ENCODE measurements around the gene GK.
A peak's percentile ranks its signal among the peaks of the same experiment; 100 is the strongest.
"Not testable (repeated sequence)": the region's sequence is repeated elsewhere in the genome, so short reads cannot be mapped to it uniquely, and the experiment has no call there.

GK gene

DNA sequence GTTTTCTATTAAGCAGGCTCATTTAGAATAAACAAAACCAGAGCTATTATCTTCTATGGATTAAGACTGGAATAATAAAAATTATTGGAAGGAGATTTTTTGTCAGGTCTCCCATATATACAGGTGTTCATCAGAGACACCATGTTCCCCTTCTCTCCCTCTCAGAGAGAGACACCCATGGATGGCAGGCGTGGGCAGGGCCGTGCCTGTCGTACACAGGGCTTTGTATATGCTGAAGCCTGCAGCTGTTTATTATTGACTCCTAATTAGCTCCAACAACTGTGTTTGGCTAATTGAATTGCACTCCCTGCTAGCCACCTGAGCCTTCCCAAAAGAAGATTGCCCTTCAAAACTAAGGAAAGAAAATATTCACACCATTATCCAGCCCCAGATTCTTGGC is 81.6 kb downstream of the GK start:
- no peak for DNase-seq (ENCODE audit: low read depth)
- TF ChIP-seq, protein P1, sequence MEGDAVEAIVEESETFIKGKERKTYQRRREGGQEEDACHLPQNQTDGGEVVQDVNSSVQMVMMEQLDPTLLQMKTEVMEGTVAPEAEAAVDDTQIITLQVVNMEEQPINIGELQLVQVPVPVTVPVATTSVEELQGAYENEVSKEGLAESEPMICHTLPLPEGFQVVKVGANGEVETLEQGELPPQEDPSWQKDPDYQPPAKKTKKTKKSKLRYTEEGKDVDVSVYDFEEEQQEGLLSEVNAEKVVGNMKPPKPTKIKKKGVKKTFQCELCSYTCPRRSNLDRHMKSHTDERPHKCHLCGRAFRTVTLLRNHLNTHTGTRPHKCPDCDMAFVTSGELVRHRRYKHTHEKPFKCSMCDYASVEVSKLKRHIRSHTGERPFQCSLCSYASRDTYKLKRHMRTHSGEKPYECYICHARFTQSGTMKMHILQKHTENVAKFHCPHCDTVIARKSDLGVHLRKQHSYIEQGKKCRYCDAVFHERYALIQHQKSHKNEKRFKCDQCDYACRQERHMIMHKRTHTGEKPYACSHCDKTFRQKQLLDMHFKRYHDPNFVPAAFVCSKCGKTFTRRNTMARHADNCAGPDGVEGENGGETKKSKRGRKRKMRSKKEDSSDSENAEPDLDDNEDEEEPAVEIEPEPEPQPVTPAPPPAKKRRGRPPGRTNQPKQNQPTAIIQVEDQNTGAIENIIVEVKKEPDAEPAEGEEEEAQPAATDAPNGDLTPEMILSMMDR (IDR thresholded peaks at IDR 0.05; ENCODE audit: low read depth, low read length, missing control alignments): no peak
- no peak overlapping the region for H3K4me3 ChIP-seq (ENCODE audit: low read depth, low read length)

DNA sequence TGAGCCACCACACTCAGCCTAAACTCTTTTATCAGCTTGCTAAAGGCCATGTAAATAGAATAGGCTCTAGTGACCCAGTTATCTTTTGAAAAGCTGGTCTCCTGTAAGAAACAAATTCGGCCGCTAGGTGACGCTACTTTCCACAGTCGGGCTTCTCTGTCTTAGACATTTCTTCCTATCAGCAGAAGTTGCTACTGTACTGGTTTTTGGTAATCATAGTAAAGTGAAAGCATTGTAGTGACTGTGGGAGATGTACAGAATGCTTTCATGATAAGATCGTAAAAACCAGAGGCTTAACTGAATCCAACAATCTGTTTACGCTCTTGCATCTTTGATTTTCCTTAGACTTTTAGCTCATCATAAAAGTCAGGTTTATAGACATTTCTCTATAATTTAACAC is 82.6 kb downstream of the GK start:
- TF ChIP-seq, protein P1 (IDR thresholded peaks at IDR 0.05; ENCODE audit: low read depth, low read length, missing control alignments): peak; percentile 75
- DNase-seq (ENCODE audit: low read depth): peak; percentile 21
- H3K4me3 ChIP-seq (ENCODE audit: low read depth, low read length): no peak overlapping the region

DNA sequence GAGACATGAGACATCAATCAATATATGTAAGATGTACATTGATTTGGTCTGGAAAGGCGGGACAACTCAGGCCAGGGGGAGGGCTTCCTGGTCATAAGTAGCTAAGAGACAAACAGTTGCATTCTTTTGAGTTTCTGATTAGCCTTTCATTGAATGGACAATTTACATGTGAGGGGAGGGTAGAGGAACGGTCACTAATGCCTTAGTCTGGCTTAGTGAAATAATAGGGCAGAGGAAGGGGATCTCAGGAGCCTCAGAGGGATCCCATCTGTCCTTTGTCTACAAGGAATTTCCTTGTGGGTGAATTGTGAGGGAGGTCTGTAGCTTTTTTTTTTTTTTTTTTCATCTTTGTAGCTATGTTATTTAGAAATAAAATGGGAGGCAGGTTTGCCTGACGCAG is 88.3 kb downstream of the GK start:
- no peak overlapping the region for H3K4me3 ChIP-seq (ENCODE audit: low read depth, low read length)
- TF ChIP-seq, protein P1 (IDR thresholded peaks at IDR 0.05; ENCODE audit: low read depth, low read length, missing control alignments): no peak
- DNase-seq (ENCODE audit: low read depth): no peak

DNA sequence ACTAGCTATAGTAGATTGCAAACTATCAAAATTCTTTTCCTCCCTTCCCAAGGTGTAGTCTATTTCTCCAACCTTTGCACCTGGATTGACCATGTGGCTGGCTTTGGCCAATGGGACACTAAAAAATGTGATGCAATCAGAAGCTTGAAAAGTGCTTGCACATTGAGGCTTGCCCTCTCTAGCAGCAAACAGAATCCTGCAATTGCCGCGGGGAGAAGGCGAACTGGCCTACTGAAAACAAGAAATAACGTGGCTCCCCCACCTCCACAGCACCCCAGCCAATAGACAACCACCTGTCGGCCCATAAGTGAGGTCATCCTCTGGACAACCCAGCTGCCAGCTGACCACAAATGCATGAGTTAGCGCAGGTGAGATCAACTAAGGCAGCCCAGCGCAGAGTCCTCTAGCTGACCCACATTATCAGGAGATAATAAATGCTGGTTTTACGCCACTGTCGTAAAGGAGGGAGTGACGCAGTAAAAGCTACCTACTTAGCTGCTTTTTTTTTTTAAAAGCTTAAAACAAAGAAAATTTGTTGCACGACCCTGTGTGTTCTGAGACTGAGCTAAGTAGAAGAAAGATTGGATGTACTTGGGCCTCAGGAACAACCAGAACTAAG is 95.2 kb downstream of the GK start:
- no peak for DNase-seq (ENCODE audit: low read depth)
- TF ChIP-seq, protein P1 (IDR thresholded peaks at IDR 0.05; ENCODE audit: low read depth, low read length, missing control alignments): no peak
- no peak overlapping the region for H3K4me3 ChIP-seq (ENCODE audit: low read depth, low read length)

DNA sequence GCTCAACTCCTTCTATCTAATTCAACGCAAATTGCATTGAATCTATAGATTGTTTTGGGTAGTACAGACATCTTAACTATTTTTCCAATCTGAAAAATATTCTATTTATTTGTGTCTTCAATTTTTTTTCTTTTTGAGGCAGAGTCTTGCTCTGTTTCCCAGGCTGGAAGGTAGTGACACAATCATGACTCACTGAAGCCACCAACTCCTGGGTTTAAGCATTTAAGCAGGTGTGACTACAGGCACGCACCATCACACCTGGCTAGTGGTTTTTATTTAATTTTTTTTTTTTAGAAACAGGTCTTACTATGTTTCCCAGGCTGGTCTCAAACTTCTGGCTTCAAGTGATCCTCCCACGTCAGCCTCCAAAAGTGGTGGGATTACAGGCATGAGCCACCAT is 98.3 kb downstream of the GK start:
- TF ChIP-seq, protein P1 (IDR thresholded peaks at IDR 0.05; ENCODE audit: low read depth, low read length, missing control alignments): no peak
- no peak overlapping the region for H3K4me3 ChIP-seq (ENCODE audit: low read depth, low read length)
- DNase-seq (ENCODE audit: low read depth): no peak

DNA sequence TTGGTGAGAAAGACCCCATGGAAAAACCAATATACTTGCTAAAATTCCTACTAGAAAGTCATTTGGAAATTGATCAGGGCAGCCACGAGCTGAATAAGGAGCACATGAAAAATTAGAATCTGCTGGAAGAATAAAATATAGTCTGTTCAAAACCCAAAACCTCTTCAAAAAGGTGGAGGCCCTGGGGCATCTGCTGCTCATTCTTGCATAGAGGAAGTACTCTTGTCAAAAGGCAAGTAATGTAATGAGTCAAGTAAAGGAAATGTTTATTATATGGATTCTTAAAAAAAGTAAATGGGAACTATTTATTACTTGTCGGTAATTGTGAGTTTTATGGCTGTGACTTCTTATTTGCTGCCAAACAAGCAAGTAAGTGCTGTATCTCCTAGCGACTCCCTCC is 109.5 kb downstream of the GK start:
- H3K4me3 ChIP-seq (ENCODE audit: low read depth, low read length): no peak overlapping the region
- no peak for DNase-seq (ENCODE audit: low read depth)
- TF ChIP-seq, protein P1 (IDR thresholded peaks at IDR 0.05; ENCODE audit: low read depth, low read length, missing control alignments): no peak

DNA sequence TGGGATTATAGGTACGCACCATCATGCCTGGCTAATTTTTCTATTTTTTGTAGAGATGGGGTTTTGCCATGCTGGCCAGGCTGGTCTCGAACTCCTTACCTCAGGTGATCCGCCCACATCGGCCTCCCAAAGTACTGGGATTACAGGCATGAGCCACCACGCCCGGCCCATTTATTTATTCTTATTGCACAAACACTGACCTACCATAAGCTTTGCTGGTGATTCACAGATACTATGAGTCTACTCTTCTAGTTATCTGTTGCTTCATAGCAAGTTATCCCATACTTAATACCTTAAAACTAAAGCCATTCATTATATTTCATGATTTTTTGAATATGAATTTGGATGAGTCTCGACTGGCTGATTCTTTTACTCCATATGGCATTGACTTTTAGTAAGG is 120.5 kb downstream of the GK start:
- DNase-seq (ENCODE audit: low read depth); H3K4me3 ChIP-seq (ENCODE audit: low read depth, low read length): not testable (repeated sequence)

All from GM12864 (cell line).